EL (cell line): ENCODE data around the gene SPG7.
"Not testable (repeated sequence)": the region's sequence is repeated elsewhere in the genome, so short reads cannot be mapped to it uniquely, and the experiment has no call there.

Experiments used
- DNase-seq: peaks from one replicate; pipeline ENCODE4 v3.0.0-alpha.2; 2016

The SPG7 gene

DNA sequence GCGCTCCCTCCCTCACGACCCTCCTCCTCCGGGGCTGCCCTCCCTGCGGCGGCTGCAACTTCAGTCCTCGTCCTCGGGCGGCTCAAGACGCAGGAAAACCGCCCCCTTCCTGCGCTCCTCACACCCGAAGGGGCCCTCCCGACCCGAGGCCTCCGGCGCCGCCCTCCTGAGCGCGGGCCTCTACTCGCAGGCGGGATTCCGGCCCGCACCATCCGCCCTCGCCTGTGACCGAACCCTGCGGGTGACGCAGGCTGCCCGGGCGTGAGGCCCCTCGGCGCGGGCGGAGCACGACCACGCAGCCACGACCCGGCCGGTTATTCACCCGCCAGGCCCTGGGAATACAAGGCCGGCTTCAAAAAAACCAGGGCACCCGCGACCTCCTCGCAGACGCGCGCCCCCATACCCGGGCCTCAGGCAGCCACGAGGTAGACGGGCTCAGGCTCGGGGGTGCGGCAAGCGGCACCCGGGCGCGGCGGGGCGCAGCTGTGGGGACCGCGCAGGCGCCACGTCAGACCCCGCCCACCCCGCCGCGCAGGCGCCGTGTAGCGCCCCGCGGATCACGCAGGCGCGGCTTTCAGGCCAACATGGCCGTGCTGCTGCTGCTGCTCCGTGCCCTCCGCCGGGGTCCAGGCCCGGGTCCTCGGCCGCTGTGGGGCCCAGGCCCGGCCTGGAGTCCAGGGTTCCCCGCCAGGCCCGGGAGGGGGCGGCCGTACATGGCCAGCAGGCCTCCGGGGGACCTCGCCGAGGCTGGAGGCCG is at the start of gene SPG7:
SPG7 (plus strand) TSS at position 570 of the 757 bp plus-strand sequence; CDS start at position 585, 15 bp downstream.
- peak; percentile 87 for DNase-seq

DNA sequence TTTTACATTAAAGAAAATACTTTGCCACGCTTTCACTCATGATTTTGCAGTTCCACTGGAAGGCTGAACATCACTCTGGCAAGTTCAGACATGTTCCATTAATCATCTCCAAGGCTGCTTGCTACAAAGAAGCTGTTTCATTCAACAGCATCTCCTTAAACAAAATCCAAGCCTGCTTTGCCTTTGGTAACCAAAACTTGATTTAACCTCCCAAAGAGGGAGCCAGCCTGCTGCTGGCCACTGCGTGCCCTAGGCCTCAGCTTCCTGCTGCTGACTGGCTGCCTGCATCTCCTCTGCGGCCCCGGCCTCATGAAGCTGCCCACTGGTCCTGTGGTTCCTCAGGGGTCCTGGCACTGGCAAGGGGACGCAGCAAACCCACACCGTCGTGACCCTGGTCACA is 49.7 kb upstream of the SPG7 start:
- DNase-seq = no peak

DNA sequence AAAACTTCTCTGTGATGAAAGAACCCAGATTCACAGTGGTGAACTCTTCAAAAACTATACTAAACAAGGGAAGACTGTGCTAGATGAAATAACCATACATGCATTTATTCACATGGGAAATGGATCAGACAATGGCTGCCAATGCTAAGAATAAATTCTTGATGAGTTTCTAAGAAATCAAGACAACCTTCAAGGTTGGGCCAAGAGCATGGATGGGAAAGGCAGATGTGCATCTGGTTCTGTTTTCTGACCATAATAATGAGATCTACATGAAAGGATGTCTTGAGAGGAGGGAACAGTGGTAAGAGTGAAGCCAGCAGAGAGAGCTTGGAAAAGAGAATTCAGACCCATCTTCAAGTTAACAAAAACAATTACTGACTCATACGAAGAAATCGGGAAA is 49.2 kb upstream of the SPG7 start:
- no peak for DNase-seq

DNA sequence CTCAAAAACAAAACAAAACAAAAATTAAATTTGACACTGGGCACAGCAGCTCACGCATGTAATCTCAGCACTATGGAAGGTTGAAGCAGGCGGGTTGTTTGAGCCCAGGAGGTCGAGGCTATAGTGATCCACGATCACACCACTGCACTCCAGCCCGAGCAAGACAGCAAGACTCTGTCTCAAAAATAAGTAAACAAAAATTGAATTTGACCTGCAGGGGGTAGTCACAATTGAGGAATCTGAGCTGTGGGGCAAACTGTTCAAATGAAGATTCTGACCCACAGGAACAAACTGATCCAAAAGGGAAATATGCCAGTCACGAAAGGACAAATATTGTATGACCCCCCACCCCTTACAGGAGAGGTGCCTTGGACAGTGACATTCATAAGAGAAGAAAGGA is 47.6 kb upstream of the SPG7 start:
- no peak for DNase-seq

DNA sequence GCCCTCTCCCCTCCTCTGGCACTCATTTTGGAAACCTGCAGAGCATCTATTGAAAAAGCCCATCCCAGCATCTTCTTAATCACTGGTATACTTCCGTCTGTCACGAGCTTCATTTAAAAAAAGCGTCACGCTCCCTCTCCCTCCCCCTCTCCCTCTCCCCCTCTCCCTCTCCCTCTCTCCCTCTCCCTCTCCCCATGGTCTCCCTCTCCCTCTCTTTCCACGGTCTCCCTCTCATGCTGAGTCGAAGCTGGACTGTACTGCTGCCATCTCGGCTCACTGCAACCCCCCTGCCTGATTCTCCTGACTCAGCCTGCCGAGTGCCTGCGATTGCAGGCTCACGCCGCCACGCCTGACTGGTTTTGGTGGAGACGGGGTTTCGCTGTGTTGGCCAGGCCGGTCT is 46.3 kb upstream of the SPG7 start:
- DNase-seq = not testable (repeated sequence)

DNA sequence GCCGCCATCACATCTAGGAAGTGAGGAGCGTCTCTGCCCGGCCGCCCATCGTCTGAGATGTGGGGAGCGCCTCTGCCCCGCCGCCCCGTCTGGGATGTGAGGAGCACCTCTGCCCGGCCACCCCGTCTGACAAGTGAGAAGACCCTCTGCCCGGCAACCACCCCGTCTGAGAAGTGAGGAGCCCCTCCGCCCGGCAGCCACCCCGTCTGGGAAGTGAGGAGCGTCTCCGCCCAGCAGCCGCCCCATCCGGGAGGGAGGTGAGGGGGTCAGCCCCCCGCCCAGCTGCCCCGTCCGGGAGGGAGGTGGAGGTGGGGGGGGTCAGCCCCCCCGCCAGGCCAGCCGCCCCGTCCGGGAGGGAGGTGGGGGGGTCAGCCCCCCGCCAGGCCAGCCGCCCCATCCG is 45.6 kb upstream of the SPG7 start:
- DNase-seq = not testable (repeated sequence)

DNA sequence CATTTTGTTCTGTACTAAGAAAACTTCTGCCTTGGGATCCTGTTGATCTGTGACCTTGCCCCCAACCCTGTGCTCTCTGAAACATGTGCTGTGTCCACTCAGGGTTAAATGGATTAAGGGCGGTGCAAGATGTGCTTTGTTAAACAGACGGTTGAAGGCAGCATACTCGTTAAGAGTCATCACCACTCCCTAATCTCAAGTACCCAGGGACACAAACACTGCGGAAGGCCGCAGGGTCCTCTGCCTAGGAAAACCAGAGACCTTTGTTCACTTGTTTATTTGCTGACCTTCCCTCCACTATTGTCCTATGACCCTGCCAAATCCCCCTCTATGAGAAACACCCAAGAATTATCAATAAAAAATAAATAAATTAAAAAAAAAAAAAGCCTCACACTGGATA is 44.9 kb upstream of the SPG7 start:
- DNase-seq = not testable (repeated sequence)

DNA sequence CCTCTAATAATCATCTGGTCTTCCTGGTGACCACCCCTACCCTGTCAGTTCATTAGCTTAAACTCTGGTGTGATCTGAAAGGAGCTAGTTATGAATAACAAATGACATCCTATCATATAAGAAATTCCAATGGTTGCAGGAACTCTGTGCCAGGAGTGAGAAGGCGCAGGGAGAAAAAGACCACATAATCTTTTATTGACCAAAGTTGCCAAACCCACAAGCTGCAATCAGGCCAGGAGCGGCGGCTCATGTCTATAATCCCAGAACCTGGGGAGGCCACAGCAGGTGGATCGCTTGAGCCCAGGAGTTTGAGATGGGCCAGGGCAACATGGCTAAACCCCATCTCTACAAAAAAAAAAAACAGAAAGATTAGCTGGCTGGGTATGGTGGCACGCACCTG is 41.3 kb upstream of the SPG7 start:
- no peak for DNase-seq

DNA sequence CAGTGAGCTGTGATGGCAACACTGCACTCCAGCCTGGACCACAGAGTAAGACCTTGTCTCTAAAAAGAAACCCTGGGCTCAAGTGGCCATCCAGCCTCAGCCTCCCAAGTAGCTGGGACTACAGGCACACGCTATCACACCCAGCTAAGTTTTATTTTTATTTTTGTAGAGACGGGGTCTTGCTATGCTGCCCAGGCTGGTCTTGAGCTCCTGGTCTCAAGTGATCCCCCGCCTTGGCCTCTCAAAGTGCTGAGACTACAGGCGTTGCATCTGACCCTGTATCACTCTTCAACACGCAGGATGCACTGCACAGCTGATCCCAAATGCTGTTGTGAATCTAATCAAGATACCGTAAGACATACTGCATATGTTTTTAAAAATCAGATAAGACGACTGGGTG is 40.8 kb upstream of the SPG7 start:
- DNase-seq = no peak

DNA sequence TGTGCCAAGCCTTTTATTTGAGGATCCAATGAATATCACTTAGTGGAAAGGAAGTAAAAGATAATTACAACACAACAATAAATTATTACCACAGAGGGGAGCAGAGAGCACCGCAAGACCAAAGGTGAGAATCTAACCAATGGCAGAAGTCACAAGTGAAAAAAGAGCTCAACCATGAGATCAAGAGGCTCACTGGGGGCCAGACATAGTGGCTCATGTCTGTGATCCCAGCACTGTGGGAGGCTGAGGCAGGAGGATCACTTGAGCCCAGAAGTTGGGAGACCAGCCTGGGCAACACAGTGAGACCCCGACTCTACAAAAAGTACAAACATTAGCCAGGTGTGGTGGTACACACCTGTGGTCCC is 35.5 kb upstream of the SPG7 start:
- no peak for DNase-seq

DNA sequence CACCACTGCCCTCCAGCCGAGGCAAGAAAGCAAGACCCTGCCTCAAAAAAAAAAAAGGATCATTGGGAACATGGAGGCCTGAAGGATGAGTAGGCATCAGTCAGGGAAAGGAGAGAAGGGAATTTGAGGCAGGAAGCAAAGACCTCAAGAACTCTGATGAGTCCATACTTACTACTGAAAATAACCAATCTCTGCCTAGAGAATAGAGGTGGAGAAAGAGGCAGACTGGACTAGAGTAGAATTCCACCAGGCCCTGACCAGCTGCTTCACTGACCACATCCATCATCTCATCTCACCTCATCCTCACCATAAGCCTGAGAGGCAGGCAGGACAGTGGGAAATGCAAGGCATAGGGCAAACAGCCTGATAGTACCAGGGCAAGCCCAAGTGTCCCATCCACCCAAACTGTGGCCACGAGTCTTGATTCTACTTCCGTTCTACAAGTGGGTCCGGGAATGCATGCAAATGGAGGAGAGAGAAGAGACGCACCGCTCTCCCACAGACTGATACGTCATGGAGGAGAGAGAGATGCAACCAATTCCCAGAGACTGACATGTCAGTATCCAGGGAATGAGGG is 35.0 kb upstream of the SPG7 start:
- no peak for DNase-seq

DNA sequence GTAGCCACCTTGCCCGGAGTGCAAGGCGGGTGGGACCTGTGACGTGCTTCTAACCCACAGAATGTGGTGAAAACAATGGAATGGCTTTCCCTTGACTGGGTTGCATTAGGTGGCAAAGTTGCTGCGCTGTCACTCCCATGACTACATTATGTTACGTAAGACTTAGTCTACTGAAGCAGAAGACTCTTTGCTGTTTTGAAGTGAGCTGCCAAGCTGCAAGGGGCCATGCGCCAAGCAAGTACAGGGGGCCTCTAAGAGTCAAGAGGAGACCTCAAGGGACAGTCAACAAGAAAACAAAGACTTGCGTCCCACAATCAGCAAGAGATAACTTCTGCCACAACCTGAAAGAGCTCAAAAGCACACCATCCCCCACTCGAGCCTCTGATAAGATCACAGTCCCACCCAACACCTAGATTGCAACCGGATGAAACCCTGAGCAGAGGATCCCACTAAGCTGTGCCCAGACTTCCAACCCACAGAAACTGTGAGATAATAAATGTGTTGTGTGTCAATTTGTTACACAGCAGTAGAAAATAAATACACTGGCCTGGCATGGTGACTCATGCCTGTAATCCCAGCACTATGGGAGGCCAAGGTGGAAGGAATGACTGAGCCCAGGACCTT is 34.3 kb upstream of the SPG7 start:
- peak; percentile 54 for DNase-seq

DNA sequence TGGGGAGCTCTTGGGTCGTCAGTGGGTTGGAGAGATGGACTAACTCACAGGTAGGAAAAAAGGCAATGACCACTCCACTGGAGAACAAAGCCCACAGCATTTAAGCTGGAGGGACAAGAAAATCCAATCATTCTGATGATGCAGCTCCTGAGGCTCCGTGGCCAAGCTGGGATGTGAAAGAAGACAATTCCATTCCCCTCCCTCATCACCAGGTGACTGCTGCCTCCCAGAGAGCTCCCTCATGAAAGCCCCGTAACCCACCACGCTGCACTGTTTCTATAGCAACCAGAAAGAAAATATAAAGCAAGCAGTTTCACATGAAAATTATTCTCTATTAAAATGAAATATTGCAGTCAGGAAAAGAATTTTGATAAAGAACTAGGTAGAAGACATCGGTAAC is 33.1 kb upstream of the SPG7 start:
- no peak for DNase-seq

DNA sequence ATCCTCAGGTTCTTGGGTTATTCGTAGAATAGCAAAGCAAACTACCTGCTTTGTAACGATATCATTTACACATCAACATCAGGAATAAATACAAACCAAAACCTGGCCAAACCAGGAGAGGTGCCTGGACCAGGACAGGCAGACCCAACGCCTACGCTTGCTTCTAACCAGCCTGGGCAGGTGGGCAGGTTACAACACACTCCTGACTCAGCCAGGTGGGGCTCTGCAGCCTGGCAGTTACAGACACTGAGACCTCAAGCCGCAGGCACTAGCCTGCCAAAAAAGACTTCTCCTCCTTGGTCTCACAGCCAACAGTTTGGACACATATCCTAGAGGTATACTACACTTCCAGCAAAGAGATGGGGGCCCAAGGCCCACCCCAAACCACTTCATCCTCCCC is 31.8 kb upstream of the SPG7 start:
- DNase-seq = no peak

DNA sequence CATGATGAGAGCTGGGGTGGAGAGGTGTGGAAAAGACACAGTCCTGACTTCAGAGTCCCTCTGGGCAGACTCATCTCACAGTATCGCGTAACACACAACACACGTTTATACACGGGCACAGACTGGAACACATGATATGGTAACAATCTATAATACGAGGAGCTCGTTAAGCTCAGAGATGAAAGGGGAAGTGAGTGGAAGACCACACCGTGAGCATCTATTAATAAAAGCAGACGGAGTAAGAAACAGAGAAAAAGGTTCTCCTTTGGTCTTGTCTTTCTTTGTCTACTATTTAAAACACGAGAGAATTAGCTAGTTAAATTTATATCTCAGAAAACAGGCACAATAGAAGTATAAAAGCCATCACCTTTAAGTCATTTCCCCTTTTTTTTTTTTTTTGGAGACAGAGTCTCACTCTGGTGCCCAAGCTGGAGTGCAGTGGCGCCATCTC is 31.4 kb upstream of the SPG7 start:
- DNase-seq = no peak

DNA sequence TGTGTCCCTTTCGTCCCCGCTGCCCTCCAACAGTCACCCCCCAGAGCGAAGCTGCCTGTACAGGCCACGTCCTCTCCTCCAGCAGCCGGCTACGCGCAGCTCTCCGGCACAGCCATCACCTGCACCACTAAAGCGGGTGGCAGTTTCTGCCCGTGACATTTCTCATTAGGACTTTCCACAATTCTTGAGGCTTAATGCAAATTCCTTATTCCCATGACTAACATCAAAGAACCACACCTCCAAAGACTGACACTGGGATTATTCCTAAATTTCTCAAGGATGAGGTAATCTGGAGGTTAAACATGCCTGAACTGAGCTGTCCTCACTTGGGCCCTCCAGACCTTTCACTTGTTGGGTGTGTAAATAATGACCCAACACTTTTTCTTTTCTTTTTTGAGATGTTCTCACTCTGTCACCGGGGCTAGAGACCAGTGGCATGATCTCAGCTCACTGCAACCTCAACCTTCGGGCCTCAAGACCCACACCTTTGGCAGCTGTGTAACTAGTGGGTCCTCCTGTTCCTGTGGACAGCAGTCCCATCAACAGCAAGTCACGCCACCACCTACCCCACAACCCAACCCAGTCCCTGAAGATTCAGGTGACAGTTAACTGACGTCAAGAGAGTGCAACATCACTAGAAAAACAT is 29.5 kb upstream of the SPG7 start:
- DNase-seq = peak; percentile 90

DNA sequence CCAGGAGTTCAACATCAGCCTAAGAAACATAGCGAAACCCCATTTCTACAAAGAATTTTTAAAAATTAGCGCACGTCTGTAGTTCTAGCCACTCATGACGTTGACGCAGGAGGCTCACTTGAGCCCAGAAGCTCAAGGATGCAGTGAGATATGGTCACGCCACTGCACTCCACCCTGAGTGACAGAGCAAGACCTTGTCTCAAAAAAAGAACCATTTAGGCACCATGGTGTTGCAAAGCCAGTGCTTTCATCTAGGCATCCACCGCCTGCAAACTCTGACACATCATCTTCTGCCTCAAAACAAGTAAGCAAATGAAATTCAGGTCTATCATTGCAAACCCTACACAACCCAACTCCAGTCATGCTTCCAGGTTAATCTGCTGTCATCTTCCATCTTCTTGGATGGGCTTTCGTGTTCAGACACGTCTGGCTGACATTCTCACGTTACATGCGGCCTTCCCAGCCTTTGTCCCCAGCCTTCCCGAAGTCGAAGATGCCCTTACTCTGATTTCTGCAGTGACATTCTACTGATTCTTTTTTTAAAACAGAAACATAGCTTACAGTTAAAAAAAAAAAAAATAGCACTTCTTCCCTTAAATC is 26.7 kb upstream of the SPG7 start:
- DNase-seq = no peak

DNA sequence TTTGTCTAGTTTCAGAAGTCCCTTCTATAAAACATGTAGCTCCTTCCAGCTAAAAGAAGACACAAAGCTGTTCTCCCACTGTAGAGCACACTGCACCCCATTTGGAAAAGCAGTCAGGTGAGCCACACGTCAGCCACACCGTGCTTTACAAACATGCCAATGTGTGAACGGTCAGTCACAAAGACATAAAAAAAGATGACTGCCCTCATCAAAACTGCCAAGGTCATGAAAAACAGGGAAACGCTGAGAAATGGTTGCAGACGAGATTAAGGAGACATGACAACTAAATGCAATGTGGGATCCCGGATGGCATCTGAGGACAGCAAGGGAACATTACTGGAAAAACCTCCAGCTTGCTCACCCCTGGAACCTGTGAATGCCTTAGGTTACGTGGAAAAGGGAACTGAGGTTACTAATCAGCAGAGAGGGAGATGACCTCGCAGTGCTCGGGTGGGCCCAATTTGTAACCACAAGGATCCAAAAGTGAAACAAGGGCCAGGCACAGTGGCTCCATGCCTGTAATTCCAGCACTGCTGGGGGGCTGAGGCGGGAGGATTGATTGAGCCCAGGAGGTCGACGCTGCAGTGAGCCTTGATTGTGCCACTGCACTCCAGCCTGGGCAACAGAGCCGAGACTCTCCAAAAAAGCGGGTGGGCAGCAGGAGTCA is 25.9 kb upstream of the SPG7 start:
- no peak for DNase-seq

DNA sequence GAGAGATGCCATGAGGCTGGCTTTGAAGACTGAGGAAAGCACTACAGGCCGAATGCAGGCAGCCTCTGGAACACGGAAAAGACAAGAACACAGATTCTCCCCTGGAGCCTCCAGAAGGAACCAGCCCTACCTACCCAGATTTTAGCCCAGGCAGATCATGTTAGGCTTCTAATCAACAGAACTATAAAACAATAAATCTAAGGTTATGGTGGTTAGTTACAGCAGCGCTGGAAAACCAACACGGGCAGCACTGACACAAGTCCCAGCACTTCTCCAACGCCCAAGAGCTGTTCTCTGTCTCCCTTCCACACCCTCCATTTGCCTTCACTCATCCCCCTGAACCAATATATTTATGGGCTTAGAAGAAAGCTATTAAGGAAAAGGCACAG is 25.4 kb upstream of the SPG7 start:
- DNase-seq = no peak

DNA sequence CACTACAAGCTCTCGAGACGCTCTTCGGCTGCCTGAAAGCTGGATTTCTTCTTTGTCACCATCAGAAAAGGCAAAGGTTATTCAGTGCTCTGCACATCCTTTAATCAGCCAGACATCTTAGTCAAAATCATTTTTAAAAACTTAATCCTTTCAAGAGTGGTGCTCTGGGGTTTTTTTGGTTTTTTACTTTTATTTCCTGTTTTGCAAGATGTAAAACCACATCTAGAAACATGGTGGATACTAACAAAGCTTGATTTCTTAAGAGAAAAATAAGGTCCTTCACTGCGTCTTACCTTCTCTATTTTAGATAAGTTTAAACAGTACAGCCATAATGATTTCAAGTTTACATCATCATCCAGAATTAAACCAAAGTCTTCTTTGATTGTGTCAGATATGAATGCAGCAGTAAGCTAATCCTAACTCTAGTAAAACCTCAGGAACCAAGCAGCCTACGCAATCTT is 24.1 kb upstream of the SPG7 start:
- no peak for DNase-seq

DNA sequence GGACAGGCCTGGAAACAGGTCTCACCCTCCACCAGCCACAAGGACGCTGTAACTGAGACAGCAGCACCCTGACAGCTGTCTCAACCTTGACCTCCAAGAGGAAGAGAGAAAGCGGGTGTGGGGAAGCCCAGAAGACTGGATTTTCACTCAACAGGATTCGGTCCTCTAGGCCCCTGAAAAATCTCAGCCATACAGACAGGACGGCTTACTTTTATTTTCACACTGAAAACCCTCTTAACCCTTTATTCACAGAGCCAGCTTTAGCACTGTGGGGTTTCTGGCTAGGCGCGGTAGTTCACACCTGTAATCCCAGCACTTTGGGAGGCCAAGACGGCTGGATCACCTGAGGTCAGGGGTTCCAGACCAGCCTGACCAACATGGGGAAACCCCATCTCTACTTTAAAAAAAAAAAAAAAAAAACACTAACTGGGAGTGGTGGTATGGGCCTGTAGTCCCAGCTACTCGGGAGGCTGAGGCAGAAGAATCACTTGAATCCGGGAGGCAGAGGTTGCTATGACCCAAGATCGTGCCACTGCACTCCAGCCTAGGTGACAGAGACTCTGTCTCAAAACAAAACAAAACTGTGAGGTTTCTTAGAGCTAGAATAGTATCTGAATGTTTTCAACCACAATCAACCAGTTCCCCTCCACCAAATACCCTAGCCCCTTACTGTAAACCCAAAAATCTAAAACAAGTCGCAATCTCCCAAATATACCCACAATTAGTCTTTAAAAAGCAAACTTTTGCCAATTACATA is 23.1 kb upstream of the SPG7 start:
- no peak for DNase-seq

DNA sequence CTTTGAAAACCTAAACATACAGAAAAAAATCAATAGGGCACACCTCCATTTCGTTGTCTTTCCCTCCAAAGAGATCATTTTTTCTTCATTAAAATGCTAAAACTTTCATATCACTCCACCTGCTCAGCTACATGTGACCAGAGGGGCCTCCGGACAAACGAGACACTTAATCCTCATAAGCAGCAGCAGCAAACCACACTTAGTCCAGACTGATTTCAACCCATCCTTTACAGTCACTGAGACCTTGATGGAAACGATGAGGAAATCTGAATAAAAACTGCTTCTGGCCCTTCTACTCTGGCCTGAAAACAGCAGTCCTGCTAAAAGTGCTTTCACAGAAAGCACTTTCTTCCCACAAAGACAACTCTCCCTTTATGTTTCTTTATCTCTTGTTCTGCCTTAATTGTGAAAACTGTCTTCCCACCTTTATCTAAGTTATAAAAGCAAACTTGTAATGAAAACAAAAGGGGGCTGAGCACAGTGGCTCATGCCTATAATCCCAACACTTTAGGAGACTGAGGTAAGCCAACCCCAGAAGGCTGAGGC is 22.4 kb upstream of the SPG7 start:
- DNase-seq = no peak
